HG02884 (cell line): ENCODE data around the gene CFAP45.
A peak's percentile ranks its signal among the peaks of the same experiment; 100 is the strongest.

Source experiments
- ATAC-seq: cut with Tn5 transposase; IDR thresholded peaks from one replicate; pipeline ENCODE4 v1.9.1; 2021; ENCODE audit warnings: mild to moderate bottlenecking, moderate library complexity; ENCODE audit not compliant: unreplicated experiment

Gene CFAP45

GRCh38 chr1:159900086-159900680, at the start of gene CFAP45:
TSS of gene CFAP45 (minus strand) at chr1:159900165. CDS start at chr1:159900098, 67 bp downstream.
- no peak for ATAC-seq

- no peak for ATAC-seq
Observed at GRCh38 chr1:159949123-159949522, 49.2 kb upstream of the CFAP45 start.

- no peak for ATAC-seq
Observed at GRCh38 chr1:159947942-159948341, 48.0 kb upstream of the CFAP45 start.

GRCh38 chr1:159946242-159947187, 46.5 kb upstream of the CFAP45 start:
- ATAC-seq: no peak

GRCh38 chr1:159945483-159946241, 45.7 kb upstream of the CFAP45 start, which contains the start of gene IGSF9:
TSS of gene IGSF9 (minus strand) at chr1:159945613. CDS start at chr1:159943454, 2,159 bp downstream.
- ATAC-seq: peak; percentile 58

GRCh38 chr1:159944623-159945455, 44.9 kb upstream of the CFAP45 start:
- ATAC-seq: no peak

- no peak for ATAC-seq
Observed at GRCh38 chr1:159943908-159944622, 44.1 kb upstream of the CFAP45 start.

- ATAC-seq: no peak
Observed at GRCh38 chr1:159943278-159943640, 43.3 kb upstream of the CFAP45 start.

- no peak for ATAC-seq
Observed at GRCh38 chr1:159942632-159943277, 42.8 kb upstream of the CFAP45 start.

GRCh38 chr1:159941591-159942560, 41.9 kb upstream of the CFAP45 start:
- no peak for ATAC-seq

- no peak for ATAC-seq
Observed at GRCh38 chr1:159941141-159941540, 41.2 kb upstream of the CFAP45 start.

GRCh38 chr1:159940006-159940620, 40.1 kb upstream of the CFAP45 start:
- ATAC-seq: no peak

- ATAC-seq: no peak
Observed at GRCh38 chr1:159939678-159940002, 39.7 kb upstream of the CFAP45 start.

GRCh38 chr1:159938905-159939677, 39.1 kb upstream of the CFAP45 start:
- ATAC-seq: no peak

GRCh38 chr1:159938211-159938852, 38.4 kb upstream of the CFAP45 start:
- ATAC-seq: no peak

GRCh38 chr1:159937054-159937750, 37.2 kb upstream of the CFAP45 start:
- no peak for ATAC-seq
